Endothelial cell (in vitro differentiated cells): Measurements from ENCODE around the gene OSBPL3. TPM values are rescaled to one million over a fixed set of nuclear protein-coding genes. Genes with fewer than 3 reads are reported as not detected.

Experiments
- DNase-seq: peaks from one replicate; pipeline ENCODE4 v3.0.0; 2021; ENCODE audit warnings: low spot score
- H3K27ac Mint-ChIP-seq: one replicate; pipeline ENCODE4 v1.8.0; 2021; ENCODE audit warnings: mixed read lengths, inconsistent platforms; ENCODE audit not compliant: unreplicated experiment
- H3K27me3 Mint-ChIP-seq: one replicate; pipeline ENCODE4 v1.8.0; 2021; ENCODE audit warnings: mild to moderate bottlenecking, moderate library complexity, mixed read lengths, inconsistent platforms; ENCODE audit not compliant: unreplicated experiment
- H3K36me3 Mint-ChIP-seq: one replicate; pipeline ENCODE4 v1.8.0; 2021; ENCODE audit warnings: mild to moderate bottlenecking, low read depth, mixed read lengths, inconsistent platforms; ENCODE audit not compliant: unreplicated experiment
- H3K4me1 Mint-ChIP-seq: one replicate; pipeline ENCODE4 v1.8.0; 2021; ENCODE audit warnings: mild to moderate bottlenecking, mixed read lengths, inconsistent platforms; ENCODE audit not compliant: unreplicated experiment
- H3K4me3 Mint-ChIP-seq: one replicate; pipeline ENCODE4 v1.8.0; 2021; ENCODE audit warnings: mild to moderate bottlenecking, mixed read lengths, inconsistent platforms; ENCODE audit not compliant: unreplicated experiment
- H3K9me3 Mint-ChIP-seq: one replicate; pipeline ENCODE4 v1.8.0; 2021; ENCODE audit warnings: mixed read lengths, inconsistent platforms; ENCODE audit not compliant: unreplicated experiment
- total RNA-seq: library from RNA; stranded (reverse); fragmentation: NEBNext Ultra II Directional; extraction: Animal tissue kit (Norgen Biotek cat#: 25700); gene quantifications from one replicate; pipeline ENCODE4 v1.2.1, GENCODE V29; 2021; ENCODE audit not compliant: unreplicated experiment
- TF ChIP-seq, protein P1 (sequence below): fragments of 200-600 bp; sonication (generic); IDR thresholded peaks from one replicate; pipeline ENCODE4 v1.5.0; 2021; ENCODE audit warnings: antibody characterized with exemption; ENCODE audit not compliant: unreplicated experiment

Gene OSBPL3
- total RNA-seq, 1 donor from 2014 or later = 3.1 TPM

DNA sequence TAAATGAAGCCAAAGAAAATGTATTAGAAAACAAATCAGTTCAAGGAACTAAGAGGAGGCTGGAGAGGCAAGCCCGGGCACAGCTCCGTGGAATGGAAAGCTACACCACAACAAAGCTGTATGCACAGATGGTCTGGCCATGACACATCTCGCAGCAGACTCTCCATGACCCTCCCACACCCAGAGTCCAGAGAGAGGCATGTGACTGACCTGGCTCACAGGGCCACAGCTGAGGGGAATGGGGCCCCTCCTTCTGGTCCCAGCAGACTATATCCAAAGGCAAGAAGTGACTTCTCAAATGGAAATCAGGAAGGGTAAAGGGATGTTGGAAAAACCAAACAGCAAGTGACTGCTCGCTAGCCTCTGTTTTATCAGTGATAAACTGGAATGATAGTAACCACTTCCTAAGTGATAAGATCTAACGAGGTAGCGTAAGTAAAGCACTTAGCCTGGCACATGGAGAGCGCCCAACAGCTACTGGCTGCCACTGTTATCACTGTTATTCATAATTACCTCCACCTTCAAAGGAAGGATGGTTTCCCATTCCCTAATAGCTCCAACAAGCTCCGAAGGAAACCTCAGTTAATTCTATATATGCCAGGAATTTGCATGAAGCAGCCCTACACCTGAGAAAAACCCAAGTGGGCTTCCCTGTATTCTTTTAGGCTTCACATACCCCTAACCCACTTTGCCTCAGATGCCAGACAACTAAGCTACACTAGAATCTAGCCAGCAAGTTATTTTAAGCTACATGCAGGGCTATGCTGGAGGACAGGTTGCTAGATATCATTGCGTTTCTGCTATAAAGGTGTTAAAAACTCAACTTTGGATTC, 8.4 kb downstream of the OSBPL3 start:
- H3K9me3 Mint-ChIP-seq = no peaks in the 10 kb centered on the region
- no peak overlapping the region for H3K27ac Mint-ChIP-seq
- no peak for DNase-seq
- H3K4me3 Mint-ChIP-seq = no peak overlapping the region
- H3K4me1 Mint-ChIP-seq = no peaks in the 10 kb centered on the region
- no peaks in the 10 kb centered on the region for H3K36me3 Mint-ChIP-seq
- no peaks in the 10 kb centered on the region for H3K27me3 Mint-ChIP-seq
- TF ChIP-seq, protein P1, sequence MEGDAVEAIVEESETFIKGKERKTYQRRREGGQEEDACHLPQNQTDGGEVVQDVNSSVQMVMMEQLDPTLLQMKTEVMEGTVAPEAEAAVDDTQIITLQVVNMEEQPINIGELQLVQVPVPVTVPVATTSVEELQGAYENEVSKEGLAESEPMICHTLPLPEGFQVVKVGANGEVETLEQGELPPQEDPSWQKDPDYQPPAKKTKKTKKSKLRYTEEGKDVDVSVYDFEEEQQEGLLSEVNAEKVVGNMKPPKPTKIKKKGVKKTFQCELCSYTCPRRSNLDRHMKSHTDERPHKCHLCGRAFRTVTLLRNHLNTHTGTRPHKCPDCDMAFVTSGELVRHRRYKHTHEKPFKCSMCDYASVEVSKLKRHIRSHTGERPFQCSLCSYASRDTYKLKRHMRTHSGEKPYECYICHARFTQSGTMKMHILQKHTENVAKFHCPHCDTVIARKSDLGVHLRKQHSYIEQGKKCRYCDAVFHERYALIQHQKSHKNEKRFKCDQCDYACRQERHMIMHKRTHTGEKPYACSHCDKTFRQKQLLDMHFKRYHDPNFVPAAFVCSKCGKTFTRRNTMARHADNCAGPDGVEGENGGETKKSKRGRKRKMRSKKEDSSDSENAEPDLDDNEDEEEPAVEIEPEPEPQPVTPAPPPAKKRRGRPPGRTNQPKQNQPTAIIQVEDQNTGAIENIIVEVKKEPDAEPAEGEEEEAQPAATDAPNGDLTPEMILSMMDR = no peak

DNA sequence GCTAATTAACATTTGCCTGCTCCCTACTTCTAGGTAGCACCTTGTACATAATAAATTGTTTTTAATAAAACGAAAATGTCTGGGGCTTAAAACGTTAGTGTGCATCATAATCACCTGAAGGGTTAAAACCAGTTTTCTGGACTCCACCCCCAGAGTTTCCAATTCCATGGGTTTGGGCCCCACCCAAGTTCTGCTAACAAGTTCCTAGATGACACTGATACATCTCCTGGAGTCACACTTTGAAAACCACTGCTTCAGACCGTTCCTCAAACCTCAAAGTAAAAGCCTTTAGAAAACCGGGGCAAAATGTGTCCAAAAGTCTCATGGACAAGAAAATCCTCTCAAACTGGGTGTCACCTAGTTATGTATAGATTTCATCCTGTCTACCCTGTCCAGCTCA, 9.3 kb downstream of the OSBPL3 start:
- Mint-ChIP-seq H3K4me1 (no peaks in the 10 kb centered on the region), H3K9me3 (no peaks in the 10 kb centered on the region), H3K36me3 (no peaks in the 10 kb centered on the region), H3K27me3 (no peaks in the 10 kb centered on the region), H3K4me3 (no peak overlapping the region), H3K27ac (no peak overlapping the region)
- TF ChIP-seq, protein P1 = no peak
- DNase-seq = no peak

DNA sequence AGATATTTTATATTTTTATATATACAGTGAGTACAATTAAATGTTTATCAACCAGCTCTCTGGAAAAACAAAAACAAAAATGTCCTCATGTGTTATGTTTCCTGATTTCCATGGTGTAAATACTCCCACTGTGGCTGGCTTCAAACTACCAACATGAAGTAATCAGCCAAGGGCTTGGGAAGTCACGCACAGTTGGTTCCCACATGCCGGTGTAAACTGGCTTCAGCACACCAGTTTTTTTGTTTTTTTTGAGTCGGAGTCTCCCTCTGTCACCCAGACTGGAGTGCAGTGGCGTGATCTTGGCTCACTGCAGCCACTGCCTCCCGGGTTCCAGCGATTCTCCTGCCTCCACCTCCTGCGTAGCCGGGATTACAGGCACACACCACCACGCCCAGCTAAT, 11.8 kb downstream of the OSBPL3 start:
- no peaks in the 10 kb centered on the region for H3K4me1 Mint-ChIP-seq

DNA sequence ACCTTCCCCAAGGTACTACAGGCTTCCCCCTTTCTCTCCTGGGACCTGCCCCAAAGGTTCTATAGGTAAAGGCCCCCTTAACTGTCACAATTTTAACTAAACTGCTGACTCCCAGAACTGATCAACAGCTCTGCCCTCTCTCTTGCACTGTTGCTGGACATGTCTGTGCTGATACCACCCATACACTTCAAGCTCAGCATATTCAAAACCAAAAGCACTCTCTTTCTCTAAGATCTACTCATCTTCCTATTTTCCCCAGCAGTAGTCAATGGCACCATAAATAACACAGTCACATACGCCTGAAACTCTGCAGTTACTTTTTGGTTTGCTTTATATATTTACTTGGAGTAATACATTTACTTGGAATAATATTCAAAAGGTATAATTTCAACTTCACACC, 12.3 kb downstream of the OSBPL3 start:
- Mint-ChIP-seq H3K4me3 (no peak overlapping the region), H3K9me3 (no peaks in the 10 kb centered on the region), H3K27me3 (no peaks in the 10 kb centered on the region), H3K4me1 (no peaks in the 10 kb centered on the region), H3K27ac (no peak overlapping the region), H3K36me3 (no peaks in the 10 kb centered on the region)
- TF ChIP-seq, protein P1 = no peak
- DNase-seq = no peak

More for the DNA sequence above, 11.8 kb downstream of the OSBPL3 start:
- TF ChIP-seq, protein P1 = no peak
- no peak overlapping the region for H3K27ac Mint-ChIP-seq
- no peak for DNase-seq
- no peaks in the 10 kb centered on the region for H3K27me3 Mint-ChIP-seq
- H3K4me3 Mint-ChIP-seq = no peak overlapping the region
- H3K9me3 Mint-ChIP-seq = no peaks in the 10 kb centered on the region
- H3K36me3 Mint-ChIP-seq = no peaks in the 10 kb centered on the region

DNA sequence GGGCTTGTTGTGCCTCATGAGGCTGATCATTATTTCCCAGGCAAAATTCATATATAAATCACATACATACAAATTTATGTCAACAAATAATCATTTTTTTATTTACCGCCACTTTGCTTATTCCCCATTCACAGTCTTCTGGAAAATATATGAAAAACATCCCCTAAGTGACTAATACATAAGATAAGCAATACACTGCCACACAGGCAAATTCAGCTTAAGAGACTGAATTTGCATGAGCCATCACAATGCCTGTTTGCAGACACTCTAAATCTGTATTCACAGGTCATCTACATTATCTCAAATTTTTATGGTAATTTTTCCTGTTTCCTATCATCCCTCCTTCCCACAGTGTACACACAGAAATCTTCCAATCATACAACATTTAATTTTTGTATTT, 13.2 kb downstream of the OSBPL3 start:
- DNase-seq = no peak
- Mint-ChIP-seq H3K9me3 (no peaks in the 10 kb centered on the region), H3K4me3 (no peak overlapping the region), H3K4me1 (no peaks in the 10 kb centered on the region), H3K27ac (no peak overlapping the region), H3K27me3 (no peaks in the 10 kb centered on the region), H3K36me3 (no peaks in the 10 kb centered on the region)
- TF ChIP-seq, protein P1 = no peak
